ENCODE measurements around the gene ZNFX1. TPM values are rescaled to one million over a fixed set of nuclear protein-coding genes. Genes with fewer than 3 reads are reported as not detected.

ZNFX1 gene
- total and polyA plus RNA-seq, 9 of the 15 experiments (the other 6 are each of a cell fraction or from before 2014, with no cell fraction given) = 3.8 to 13.8 (median 10.3) TPM

DNA sequence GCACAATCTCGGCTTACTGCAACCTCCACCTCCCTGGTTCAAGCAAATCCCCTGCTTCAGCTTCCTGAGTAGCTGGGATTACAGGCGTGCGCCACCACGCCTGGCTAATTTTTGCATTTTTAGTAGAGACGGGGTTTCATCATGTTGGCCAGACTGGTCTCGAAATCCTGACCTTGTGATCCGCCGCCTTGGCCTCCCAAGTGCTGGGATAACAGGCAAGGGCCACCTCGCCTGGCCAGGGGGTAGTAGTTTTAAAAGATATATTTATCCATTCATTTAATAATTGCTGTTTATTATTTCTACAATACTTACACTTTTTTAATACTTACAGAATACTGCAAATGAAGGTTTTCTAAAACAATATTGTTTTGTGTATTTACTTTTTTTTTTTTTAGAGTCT lies 74.1 kb downstream of the ZNFX1 start:
- POLR2A ChIA-PET = interaction anchor here (0.7 to 1.7 kb wide), 3 partner anchors 10 to 151 kb away, joined by 3 to 5 read pairs (median 4); no protein-coding TSS in a partner anchor
- no peaks in the 10 kb centered on the region for H3K79me2 ChIP-seq (ENCODE audit: control insufficient read depth, insufficient read depth, low read length)
- H2AFZ ChIP-seq (ENCODE audit: low read depth, low read length) = no peak overlapping the region
- no peaks in the 10 kb centered on the region for H3K36me3 ChIP-seq (ENCODE audit: control insufficient read depth, insufficient read depth, low read length)
- TF ChIP-seq ZEB2 (IDR thresholded peaks at IDR 0.05) = no peak
- TF ChIP-seq, protein P1, sequence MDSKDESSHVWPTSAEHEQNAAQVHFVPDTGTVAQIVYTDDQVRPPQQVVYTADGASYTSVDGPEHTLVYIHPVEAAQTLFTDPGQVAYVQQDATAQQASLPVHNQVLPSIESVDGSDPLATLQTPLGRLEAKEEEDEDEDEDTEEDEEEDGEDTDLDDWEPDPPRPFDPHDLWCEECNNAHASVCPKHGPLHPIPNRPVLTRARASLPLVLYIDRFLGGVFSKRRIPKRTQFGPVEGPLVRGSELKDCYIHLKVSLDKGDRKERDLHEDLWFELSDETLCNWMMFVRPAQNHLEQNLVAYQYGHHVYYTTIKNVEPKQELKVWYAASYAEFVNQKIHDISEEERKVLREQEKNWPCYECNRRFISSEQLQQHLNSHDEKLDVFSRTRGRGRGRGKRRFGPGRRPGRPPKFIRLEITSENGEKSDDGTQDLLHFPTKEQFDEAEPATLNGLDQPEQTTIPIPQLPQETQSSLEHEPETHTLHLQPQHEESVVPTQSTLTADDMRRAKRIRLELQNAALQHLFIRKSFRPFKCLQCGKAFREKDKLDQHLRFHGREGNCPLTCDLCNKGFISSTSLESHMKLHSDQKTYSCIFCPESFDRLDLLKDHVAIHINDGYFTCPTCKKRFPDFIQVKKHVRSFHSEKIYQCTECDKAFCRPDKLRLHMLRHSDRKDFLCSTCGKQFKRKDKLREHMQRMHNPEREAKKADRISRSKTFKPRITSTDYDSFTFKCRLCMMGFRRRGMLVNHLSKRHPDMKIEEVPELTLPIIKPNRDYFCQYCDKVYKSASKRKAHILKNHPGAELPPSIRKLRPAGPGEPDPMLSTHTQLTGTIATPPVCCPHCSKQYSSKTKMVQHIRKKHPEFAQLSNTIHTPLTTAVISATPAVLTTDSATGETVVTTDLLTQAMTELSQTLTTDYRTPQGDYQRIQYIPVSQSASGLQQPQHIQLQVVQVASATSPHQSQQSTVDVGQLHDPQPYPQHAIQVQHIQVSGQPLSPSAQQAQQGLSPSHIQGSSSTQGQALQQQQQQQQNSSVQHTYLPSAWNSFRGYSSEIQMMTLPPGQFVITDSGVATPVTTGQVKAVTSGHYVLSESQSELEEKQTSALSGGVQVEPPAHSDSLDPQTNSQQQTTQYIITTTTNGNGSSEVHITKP (IDR thresholded peaks at IDR 0.05; ENCODE audit: partially characterized antibody) = peak; percentile 22
- TF ChIP-seq, protein P2, sequence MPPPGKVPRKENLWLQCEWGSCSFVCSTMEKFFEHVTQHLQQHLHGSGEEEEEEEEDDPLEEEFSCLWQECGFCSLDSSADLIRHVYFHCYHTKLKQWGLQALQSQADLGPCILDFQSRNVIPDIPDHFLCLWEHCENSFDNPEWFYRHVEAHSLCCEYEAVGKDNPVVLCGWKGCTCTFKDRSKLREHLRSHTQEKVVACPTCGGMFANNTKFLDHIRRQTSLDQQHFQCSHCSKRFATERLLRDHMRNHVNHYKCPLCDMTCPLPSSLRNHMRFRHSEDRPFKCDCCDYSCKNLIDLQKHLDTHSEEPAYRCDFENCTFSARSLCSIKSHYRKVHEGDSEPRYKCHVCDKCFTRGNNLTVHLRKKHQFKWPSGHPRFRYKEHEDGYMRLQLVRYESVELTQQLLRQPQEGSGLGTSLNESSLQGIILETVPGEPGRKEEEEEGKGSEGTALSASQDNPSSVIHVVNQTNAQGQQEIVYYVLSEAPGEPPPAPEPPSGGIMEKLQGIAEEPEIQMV (tag; conservative IDR thresholded peaks at IDR 0.05; ENCODE audit: low read depth) = no peak
- ATAC-seq = no peak
- no peak for DNase-seq (ENCODE audit: extremely low read depth in 1 of 4, low spot score in 3 of 4)
- WGBS (ENCODE audit: insufficient coverage, low coverage, missing lambda C conversion rate) = 65% methylated on average over 8 of the region's 9 CpGs
- H3K4me2 ChIP-seq (ENCODE audit: insufficient read depth, low read length) = no peak overlapping the region
- no peak overlapping the region for H3K9ac ChIP-seq (ENCODE audit: insufficient read depth in 1 of 2, low read depth in 2 of 2, low read length in 2 of 2)
- no peak overlapping the region for H3K4me3 ChIP-seq
- no peaks in the 10 kb centered on the region for H3K9me3 ChIP-seq (replicated peaks; ENCODE audit: control insufficient read depth, insufficient read depth, low read depth, low read length)
- no peaks in the 10 kb centered on the region for H3K9me1 ChIP-seq (ENCODE audit: control insufficient read depth, insufficient read depth, low read length)
- no peaks in the 10 kb centered on the region for H3K4me1 ChIP-seq (replicated peaks in 1 of 2; ENCODE audit: control insufficient read depth in 2 of 2, insufficient read depth in 2 of 2, low read length in 2 of 2)
- in situ Hi-C loops (cut with MboI) (no loop called here), intact Hi-C loops (cut with micrococcal nuclease) (no loop called here)
- no TSS peak for BruUV-seq (replicated peaks)
- H3K27ac ChIP-seq (ENCODE audit: extremely low read depth, low read depth, low read length) = no peak overlapping the region
- H3K27me3 ChIP-seq (ENCODE audit: control insufficient read depth in 2 of 2, insufficient read depth in 2 of 2, low read length in 2 of 2) = no peaks in the 10 kb centered on the region
- H4K20me1 ChIP-seq (replicated peaks; ENCODE audit: control insufficient read depth, insufficient read depth, low read length) = no peaks in the 10 kb centered on the region
- no peak for FAIRE-seq
- CTCF ChIA-PET (ENCODE audit: low intra/inter-chr PET ratio) = no interaction called here
